ENCODE measurements around the gene SMPD3. TPM values are rescaled to one million over a fixed set of nuclear protein-coding genes. Genes with fewer than 3 reads are reported as not detected.

SMPD3 gene
- total and polyA plus RNA-seq, 2 experiments from 2014 or later = 0.57 to 0.83 TPM

DNA sequence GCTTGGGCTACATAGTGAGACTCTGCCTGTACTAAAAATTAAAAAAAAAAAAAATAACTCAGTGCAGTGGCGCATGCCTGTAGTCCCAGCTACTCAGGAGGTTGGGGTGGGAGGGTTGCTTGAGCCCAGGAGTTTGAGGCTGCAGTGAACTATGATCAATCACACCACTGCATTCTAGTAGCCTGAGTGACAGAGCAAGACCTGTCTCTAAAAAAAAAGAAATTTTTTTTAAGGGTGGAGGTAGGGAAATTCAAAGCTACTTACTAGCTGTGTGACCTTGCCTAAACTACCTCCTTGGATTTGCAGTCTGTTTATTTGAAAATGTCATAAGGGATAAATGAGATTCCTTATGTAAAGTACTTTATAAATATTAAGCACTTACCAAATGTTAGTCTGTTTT is 3.4 kb upstream of the SMPD3 start (continued):
- TF ChIP-seq, protein P1, sequence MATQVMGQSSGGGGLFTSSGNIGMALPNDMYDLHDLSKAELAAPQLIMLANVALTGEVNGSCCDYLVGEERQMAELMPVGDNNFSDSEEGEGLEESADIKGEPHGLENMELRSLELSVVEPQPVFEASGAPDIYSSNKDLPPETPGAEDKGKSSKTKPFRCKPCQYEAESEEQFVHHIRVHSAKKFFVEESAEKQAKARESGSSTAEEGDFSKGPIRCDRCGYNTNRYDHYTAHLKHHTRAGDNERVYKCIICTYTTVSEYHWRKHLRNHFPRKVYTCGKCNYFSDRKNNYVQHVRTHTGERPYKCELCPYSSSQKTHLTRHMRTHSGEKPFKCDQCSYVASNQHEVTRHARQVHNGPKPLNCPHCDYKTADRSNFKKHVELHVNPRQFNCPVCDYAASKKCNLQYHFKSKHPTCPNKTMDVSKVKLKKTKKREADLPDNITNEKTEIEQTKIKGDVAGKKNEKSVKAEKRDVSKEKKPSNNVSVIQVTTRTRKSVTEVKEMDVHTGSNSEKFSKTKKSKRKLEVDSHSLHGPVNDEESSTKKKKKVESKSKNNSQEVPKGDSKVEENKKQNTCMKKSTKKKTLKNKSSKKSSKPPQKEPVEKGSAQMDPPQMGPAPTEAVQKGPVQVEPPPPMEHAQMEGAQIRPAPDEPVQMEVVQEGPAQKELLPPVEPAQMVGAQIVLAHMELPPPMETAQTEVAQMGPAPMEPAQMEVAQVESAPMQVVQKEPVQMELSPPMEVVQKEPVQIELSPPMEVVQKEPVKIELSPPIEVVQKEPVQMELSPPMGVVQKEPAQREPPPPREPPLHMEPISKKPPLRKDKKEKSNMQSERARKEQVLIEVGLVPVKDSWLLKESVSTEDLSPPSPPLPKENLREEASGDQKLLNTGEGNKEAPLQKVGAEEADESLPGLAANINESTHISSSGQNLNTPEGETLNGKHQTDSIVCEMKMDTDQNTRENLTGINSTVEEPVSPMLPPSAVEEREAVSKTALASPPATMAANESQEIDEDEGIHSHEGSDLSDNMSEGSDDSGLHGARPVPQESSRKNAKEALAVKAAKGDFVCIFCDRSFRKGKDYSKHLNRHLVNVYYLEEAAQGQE (IDR thresholded peaks at IDR 0.05; ENCODE audit: unreplicated experiment) = no peak

DNA sequence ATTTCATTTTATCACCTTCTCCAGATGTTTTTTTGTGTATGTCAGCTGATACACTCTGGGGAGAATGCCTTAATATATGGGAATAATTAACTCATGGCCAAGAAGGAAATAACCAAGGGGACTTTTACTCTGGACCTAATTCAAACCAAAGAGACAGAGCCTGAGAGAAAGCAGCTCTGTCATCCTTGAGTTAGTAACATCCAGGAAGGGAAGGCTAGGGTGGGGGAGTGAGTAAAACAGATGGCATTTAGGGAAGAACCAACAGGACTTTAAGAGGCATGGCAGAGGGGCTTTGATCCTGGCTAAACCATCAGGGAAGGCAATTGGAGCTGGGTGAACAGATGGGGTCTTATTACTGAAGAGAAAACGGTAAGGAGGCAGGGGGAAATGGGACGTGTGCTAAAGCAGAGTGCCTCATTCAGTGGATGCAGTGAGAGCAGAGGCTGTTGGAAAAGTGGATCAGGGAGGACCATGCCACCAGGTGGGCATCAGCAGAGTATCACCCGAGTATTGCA is 2.5 kb upstream of the SMPD3 start:
- Mint-ChIP-seq H3K27me3 (ENCODE audit: insufficient read depth, low read depth, poor library complexity) (peaks cover 26% of the 10 kb centered on the region), H3K27ac (no peak overlapping the region), H3K4me1 (peaks cover 8% of the 10 kb centered on the region; the same call in 2 of the 3 replicates), H3K4me3 (no peak overlapping the region), H3K36me3 (ENCODE audit: low read depth) (no peaks in the 10 kb centered on the region; the same call in 2 of the 3 replicates), H3K9me3 (no peaks in the 10 kb centered on the region; the same call in 2 of the 3 replicates)
- ATAC-seq = no peak
- no peak overlapping the region for H3K4me3 ChIP-seq
- no peaks in the 10 kb centered on the region for H3K36me3 ChIP-seq (ENCODE audit: insufficient read depth)
- H3K79me2 ChIP-seq (replicated peaks; ENCODE audit: insufficient read depth) = no peaks in the 10 kb centered on the region
- peaks cover 9% of the 10 kb centered on the region; the same call in 1 of the 2 replicates for H3K4me1 ChIP-seq (ENCODE audit: insufficient read depth)
- H3K9me2 ChIP-seq (ENCODE audit: insufficient read depth) = no peaks in the 10 kb centered on the region
- DNase-seq (ENCODE audit: low spot score) = no peak
- no peak overlapping the region for H2AFZ ChIP-seq
- H3F3A ChIP-seq (replicated peaks; ENCODE audit: low read depth) = no peaks in the 10 kb centered on the region
- H4K20me1 ChIP-seq (replicated peaks; ENCODE audit: insufficient read depth) = peaks cover 5% of the 10 kb centered on the region; the same call in 1 of the 2 replicates
- H3K27ac ChIP-seq (ENCODE audit: low read depth) = no peak overlapping the region
- H3K4me2 ChIP-seq = no peak overlapping the region
- H3K27me3 ChIP-seq (ENCODE audit: insufficient read depth) = peaks cover 23% of the 10 kb centered on the region
- no peak for TF ChIP-seq CTCF (conservative IDR thresholded peaks at IDR 0.05; ENCODE audit: low read depth in 2 of 2)
- no peak for TF ChIP-seq STAT1 (IDR thresholded peaks at IDR 0.05; ENCODE audit: unreplicated experiment)
- no peak for TF ChIP-seq NANOG (IDR thresholded peaks at IDR 0.05; ENCODE audit: borderline replicate concordance)
- TF ChIP-seq EZH2 (IDR thresholded peaks at IDR 0.05; ENCODE audit: low read depth, unreplicated experiment) = no peak
- TF ChIP-seq, protein P1 (IDR thresholded peaks at IDR 0.05; ENCODE audit: unreplicated experiment) = no peak
- TF ChIP-seq CREB1 (CRISPR knock-in tag; IDR thresholded peaks at IDR 0.05; ENCODE audit: low read depth) = no peak
- TF ChIP-seq JUNB (IDR thresholded peaks at IDR 0.05; ENCODE audit: unreplicated experiment) = no peak
- TF ChIP-seq, protein P2, sequence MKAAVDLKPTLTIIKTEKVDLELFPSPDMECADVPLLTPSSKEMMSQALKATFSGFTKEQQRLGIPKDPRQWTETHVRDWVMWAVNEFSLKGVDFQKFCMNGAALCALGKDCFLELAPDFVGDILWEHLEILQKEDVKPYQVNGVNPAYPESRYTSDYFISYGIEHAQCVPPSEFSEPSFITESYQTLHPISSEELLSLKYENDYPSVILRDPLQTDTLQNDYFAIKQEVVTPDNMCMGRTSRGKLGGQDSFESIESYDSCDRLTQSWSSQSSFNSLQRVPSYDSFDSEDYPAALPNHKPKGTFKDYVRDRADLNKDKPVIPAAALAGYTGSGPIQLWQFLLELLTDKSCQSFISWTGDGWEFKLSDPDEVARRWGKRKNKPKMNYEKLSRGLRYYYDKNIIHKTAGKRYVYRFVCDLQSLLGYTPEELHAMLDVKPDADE (IDR thresholded peaks at IDR 0.05) = no peak
